HepG2 (cell line): Measurements from ENCODE around the gene CDC14B. TPM values are rescaled to one million over a fixed set of nuclear protein-coding genes. Genes with fewer than 3 reads are reported as not detected.

ENCODE experiments used
- ATAC-seq: fragments of 200-7000 bp; cut with Tn5 transposase; 3 replicates; pipeline ENCODE4 v1.9.1; 2020; ENCODE audit warnings: mild to moderate bottlenecking, moderate library complexity
- BruUV-seq: library from RNA; stranded (reverse); fragments of 400-500 nt; replicated peaks from 2 replicates; lab custom pipeline; 2021; lab: Mats Ljungman, UMichigan
- CTCF ChIA-PET: fragments of 300-600 bp; formaldehyde crosslinking; extraction: SDS; loops from one replicate; lab custom pipeline; 2021; ENCODE audit warnings: low total read pairs, inconsistent platforms, low intra/inter-chr PET ratio; lab: Yijun Ruan, JAX
- POLR2A ChIA-PET: fragments of 350-600 bp; sonication (Branson Sonifier 250); formaldehyde crosslinking; loops from one replicate; lab custom pipeline; 2020; ENCODE audit warnings: antibody characterized with exemption, inconsistent platforms; lab: Yijun Ruan, JAX
- DNase-seq: peaks from one replicate; pipeline ENCODE4 v3.0.0-alpha.2; 2015; ENCODE audit warnings: low spot score
- FAIRE-seq: peaks from 3 replicates; lab custom pipeline; 2011; peaks lifted over from hg19 to GRCh38; lab: Jason Lieb, UNC
- H2AFZ ChIP-seq: one replicate; pipeline ENCODE4 v1.6.1; 2011; ENCODE audit warnings: low read length, inconsistent platforms
- H3K27ac ChIP-seq: fragments of 300-600 bp; 3 replicates; pipeline ENCODE4 v1.8.0; 2011; ENCODE audit warnings: mixed run types, mild to moderate bottlenecking, mixed read lengths, low read length, inconsistent platforms; ENCODE audit not compliant: insufficient read depth; ENCODE audit errors: extremely low read length
- H3K27me3 ChIP-seq, 2 experiments: fragments of 200-600 bp in 1 of 2; 2 replicates in 1 of 2; 3 replicates in 1 of 2; pipeline versions ENCODE4 v1.6.0 to v1.8.0; 2011; ENCODE audit warnings: low read length in 2 of 2, mild to moderate bottlenecking in 2 of 2, moderate library complexity in 2 of 2, inconsistent platforms in 1 of 2; ENCODE audit not compliant: insufficient read depth in 2 of 2, control insufficient read depth in 1 of 2
- H3K36me3 ChIP-seq, 2 experiments: fragments of 200-600 bp in 1 of 2; replicated peaks in 1 of 2; 2 replicates in 1 of 2; 3 replicates in 1 of 2; pipeline versions ENCODE4 v1.5.1 to v1.8.0; 2011; ENCODE audit warnings: low read length in 2 of 2, inconsistent platforms in 1 of 2; ENCODE audit not compliant: insufficient read depth in 2 of 2, control insufficient read depth in 1 of 2
- H3K4me1 ChIP-seq: 2 replicates; pipeline ENCODE4 v1.5.1; 2012; ENCODE audit warnings: low read length, inconsistent platforms; ENCODE audit not compliant: insufficient read depth
- H3K4me2 ChIP-seq: 2 replicates; pipeline ENCODE4 v1.6.0; 2011; ENCODE audit warnings: low read depth, low read length, inconsistent platforms
- H3K4me3 ChIP-seq, 3 experiments: fragments of 200-600 bp in 1 of 3; sonication (generic), shearing (Covaris generic) in 1 of 3; replicated peaks in 1 of 3; 2 replicates each; pipeline ENCODE4 v1.5.1; 2011 to 2016; ENCODE audit warnings: low read length in 3 of 3, inconsistent platforms in 2 of 3, low read depth in 2 of 3, mild to moderate bottlenecking in 2 of 3, control low read depth in 1 of 3, mixed read lengths in 1 of 3; ENCODE audit not compliant: insufficient read depth in 1 of 3
- H3K79me2 ChIP-seq: one replicate; pipeline ENCODE4 v1.6.1; 2011; ENCODE audit warnings: low read length, inconsistent platforms; ENCODE audit not compliant: insufficient read depth
- H3K9ac ChIP-seq: 2 replicates; pipeline ENCODE4 v1.6.0; 2011; ENCODE audit warnings: mild to moderate bottlenecking, low read depth, low read length, inconsistent platforms; ENCODE audit not compliant: insufficient read depth
- H3K9me3 ChIP-seq: 2 replicates; pipeline ENCODE4 v1.5.1; 2012; ENCODE audit warnings: mild to moderate bottlenecking, low read length
- H4K20me1 ChIP-seq: 2 replicates; pipeline ENCODE4 v1.6.0; 2011; ENCODE audit warnings: inconsistent platforms, mild to moderate bottlenecking, low read length, moderate library complexity; ENCODE audit not compliant: insufficient read depth
- ATM ChIP-seq: fragments of 450-650 bp; IDR thresholded peaks from 2 replicates; pipeline ENCODE4 v1.7.1; 2017; ENCODE audit warnings: mild to moderate bottlenecking, borderline replicate concordance
- CCAR2 ChIP-seq: fragments of 200-400 bp; formaldehyde crosslinking; optimal IDR thresholded peaks from 2 replicates; pipeline ENCODE3; 2018; ENCODE audit warnings: low read depth, mild to moderate bottlenecking, low read length, moderate library complexity
- CTCF ChIP-seq: sonication (generic); formaldehyde crosslinking; IDR thresholded peaks from 2 replicates; pipeline ENCODE4 v1.5.0; 2020; ENCODE audit warnings: mild to moderate bottlenecking, missing genetic modification reagents, moderate library complexity
- MLLT10 ChIP-seq: sonication (generic); formaldehyde crosslinking; IDR thresholded peaks from 2 replicates; pipeline ENCODE4 v1.4.0; 2020; ENCODE audit warnings: missing genetic modification reagents
- MYC ChIP-seq: sonication (generic); formaldehyde crosslinking; IDR thresholded peaks from 2 replicates; pipeline ENCODE4 v1.9.0; 2021; ENCODE audit warnings: missing genetic modification reagents, borderline replicate concordance
- STAG1 ChIP-seq: sonication (generic); formaldehyde crosslinking; IDR thresholded peaks from 2 replicates; pipeline ENCODE4 v1.4.0; 2020; ENCODE audit warnings: missing genetic modification reagents
- YEATS4 ChIP-seq: sonication (generic); formaldehyde crosslinking; IDR thresholded peaks from 2 replicates; pipeline ENCODE4 v1.4.0; 2020; ENCODE audit warnings: missing genetic modification reagents, borderline replicate concordance
- ZNF407 ChIP-seq: sonication (generic); formaldehyde crosslinking; IDR thresholded peaks from one replicate; pipeline ENCODE4 v1.5.1; 2020; ENCODE audit warnings: mild to moderate bottlenecking, missing genetic modification reagents; ENCODE audit errors: not compliant biosample characterization
- ZNF770 ChIP-seq: sonication (generic); formaldehyde crosslinking; IDR thresholded peaks from 2 replicates; pipeline ENCODE4 v1.5.0; 2020; ENCODE audit warnings: mild to moderate bottlenecking, missing genetic modification reagents
- ZNF891 ChIP-seq: sonication (generic); formaldehyde crosslinking; IDR thresholded peaks from 2 replicates; pipeline ENCODE4 v1.5.0; 2020; ENCODE audit warnings: mild to moderate bottlenecking, missing genetic modification reagents
- WGBS: methylation state at CpG from one replicate; pipeline ENCODE4 v1.1.6; 2017; ENCODE audit warnings: low lambda C conversion rate; 5-methylcytosine and 5-hydroxymethylcytosine counted together
- in situ Hi-C: cut with HindIII; loops from 2 replicates; pipeline ENCODE4 v1.10.0; 2017; ENCODE audit warnings: low pct_unique_long_range_greater_than_20kb; ENCODE audit not compliant: extremely low pct_ligation_motif_present
- intact Hi-C: fragments of 100-400 bp; cut with micrococcal nuclease; formaldehyde crosslinking; loops from one replicate; pipeline ENCODE4 v1.10.0; 2022; ENCODE audit not compliant: unreplicated experiment
- polyA plus RNA-seq, 8 experiments: library from polyadenylated mRNA; depleted of rRNA in 3 of 8; stranded (reverse) in 7 of 8; unstranded in 1 of 8; fragments of >200 nt; fragmentation: Illumina TruSeq in 4 of 8; extraction: Trizol in 4 of 8; gene quantifications; 2 replicates each; pipeline versions ENCODE4 v1.2.1 to v1.2.3, GENCODE V29; 2011 to 2016; ENCODE audit warnings: low read depth in 4 of 8, missing spikeins in 1 of 8, mixed read lengths in 1 of 8; ENCODE audit not compliant: insufficient read depth in 1 of 8
- total RNA-seq, 5 experiments: library from RNA; depleted of rRNA; stranded (reverse); fragments of >200 nt; fragmentation: Illumina TruSeq; extraction: Trizol; gene quantifications; 2 replicates each; pipeline ENCODE4 v1.2.3, GENCODE V29; 2016; ENCODE audit warnings: low read depth in 1 of 5

The CDC14B gene
- total and polyA plus RNA-seq, 2 of the 13 experiments (the other 11 are each of a cell fraction or from before 2014, with no cell fraction given) = 25.8 to 33.3 TPM

GRCh38 chr9:96667363-96667728 is 47.7 kb upstream of the CDC14B start:
- intact Hi-C loops (loop anchor here (2.0 kb wide), 1 partner anchor 225 kb away; no protein-coding TSS in a partner anchor), in situ Hi-C loops (loop anchor here (25.0 kb wide), 1 partner anchor 330 kb away; no protein-coding TSS in a partner anchor)
- POLR2A ChIA-PET = no interaction called here

More at GRCh38 chr9:96667363-96667728, 47.7 kb upstream of the CDC14B start:
- Histone ChIP-seq H3K9me3 (no peaks in the 10 kb centered on the region), H3K79me2 (no peaks in the 10 kb centered on the region), H3K9ac (no peak overlapping the region), H3K4me3 (no peak overlapping the region), H4K20me1 (no peaks in the 10 kb centered on the region), H3K27me3 (no peaks in the 10 kb centered on the region), H2AFZ (no peak overlapping the region), H3K36me3 (no peaks in the 10 kb centered on the region), H3K4me1 (peaks cover 35% of the 10 kb centered on the region), H3K27ac (no peak overlapping the region), H3K4me2 (peak overlapping the region; percentile 73; the same call in 1 of the 2 replicates)
- FAIRE-seq (no peak), ATAC-seq (peak; percentile 57), DNase-seq (no peak)
- TF ChIP-seq MYC (CRISPR knock-in tag) = 0 out of 2 replicates have a peak, but pooled peaks have one; percentile 20
- TF ChIP-seq MLLT10 = no peak
- peak; percentile 57 for TF ChIP-seq STAG1 (CRISPR knock-in tag)
- TF ChIP-seq CCAR2 = no peak
- TF ChIP-seq ZNF407 (CRISPR knock-in tag) = no peak
- TF ChIP-seq YEATS4 = 0 out of 2 replicates have a peak, but pooled peaks have one; percentile 10
- 0 out of 2 replicates have a peak, but pooled peaks have one; percentile 39 for TF ChIP-seq ZNF770 (CRISPR knock-in tag)
- 0 out of 2 replicates have a peak, but pooled peaks have one; percentile 47 for TF ChIP-seq ZNF891 (CRISPR knock-in tag)
- TF ChIP-seq ATM = no peak
- peak; percentile 39; the same call in 1 of the 2 replicates for TF ChIP-seq CTCF (CRISPR knock-in tag)
- WGBS = 90% methylated on average over 2 of the region's 2 CpGs
- CTCF ChIA-PET = interaction anchor here (0.8 to 2.0 kb wide), 4 partner anchors 12 to 339 kb away, joined by 3 to 9 read pairs (median 5); partner anchors contain the start of gene PRXL2C
- BruUV-seq = no TSS peak
